K562 (cell line): ENCODE measurements around the gene TMEM126B. TPM values are rescaled to one million over a fixed set of nuclear protein-coding genes. Genes with fewer than 3 reads are reported as not detected.

Experiments
- ATAC-seq: fragments of 200-7000 bp; cut with Tn5 transposase; 3 replicates; pipeline ENCODE4 v1.9.1; 2020; ENCODE audit warnings: moderate library complexity
- BruUV-seq: library from RNA; stranded (reverse); fragments of 400-500 nt; replicated peaks from 2 replicates; lab custom pipeline; 2021; lab: Mats Ljungman, UMichigan
- CTCF ChIA-PET: fragments of 300-600 bp; formaldehyde crosslinking; extraction: SDS; loops from one replicate; lab custom pipeline; 2021; ENCODE audit warnings: low intra/inter-chr PET ratio; lab: Yijun Ruan, JAX
- POLR2A ChIA-PET: fragments of 300-600, 350-650 bp; sonication (Branson Sonifier 250); formaldehyde crosslinking; extraction: SDS; loops from one replicate; lab custom pipeline; 2021; ENCODE audit warnings: antibody characterized with exemption, inconsistent platforms; lab: Yijun Ruan, JAX
- DNase-seq, 4 experiments: peaks; one replicate each; pipeline versions ENCODE4 v3.0.0 to v3.0.0-alpha.2; 2011 to 2018; ENCODE audit warnings: low spot score in 3 of 4, mixed read lengths in 3 of 4; ENCODE audit errors: extremely low read depth in 1 of 4
- FAIRE-seq: peaks from 2 replicates; lab custom pipeline; 2011; peaks lifted over from hg19 to GRCh38; lab: Jason Lieb, UNC
- H2AFZ ChIP-seq: 2 replicates; pipeline ENCODE4 v1.6.0; 2011; ENCODE audit warnings: low read depth, low read length, control low read depth, inconsistent platforms
- H3K27ac ChIP-seq: fragments of 200-600 bp; 3 replicates; pipeline ENCODE4 v1.8.0; 2011; ENCODE audit warnings: low read depth, mild to moderate bottlenecking, control low read depth, inconsistent platforms, low read length, moderate library complexity, mixed read lengths; ENCODE audit errors: extremely low read depth
- H3K27me3 ChIP-seq, 2 experiments: fragments of 300-600 bp in 1 of 2; 2 replicates in 1 of 2; 3 replicates in 1 of 2; pipeline versions ENCODE4 v1.6.0 to v1.8.0; 2011; ENCODE audit warnings: inconsistent platforms in 2 of 2, low read length in 2 of 2, mild to moderate bottlenecking in 1 of 2, mixed read lengths in 1 of 2, moderate library complexity in 1 of 2; ENCODE audit not compliant: control insufficient read depth in 2 of 2, insufficient read depth in 2 of 2
- H3K36me3 ChIP-seq: fragments of 300-600 bp; 3 replicates; pipeline ENCODE4 v1.8.0; 2011; ENCODE audit warnings: mild to moderate bottlenecking, low read length, inconsistent platforms; ENCODE audit not compliant: control insufficient read depth, insufficient read depth
- H3K4me1 ChIP-seq, 2 experiments: fragments of 200-600 bp in 1 of 2; replicated peaks in 1 of 2; 2 replicates in 1 of 2; 3 replicates in 1 of 2; pipeline versions ENCODE4 v1.5.1 to v1.8.0; 2011; ENCODE audit warnings: inconsistent platforms in 2 of 2, low read length in 2 of 2, mild to moderate bottlenecking in 1 of 2, mixed read lengths in 1 of 2, moderate library complexity in 1 of 2; ENCODE audit not compliant: control insufficient read depth in 2 of 2, insufficient read depth in 2 of 2
- H3K4me2 ChIP-seq: 2 replicates; pipeline ENCODE4 v1.6.1; 2011; ENCODE audit warnings: low read length, control low read depth, inconsistent platforms, mixed read lengths; ENCODE audit not compliant: insufficient read depth
- H3K4me3 ChIP-seq: fragments of 200-600 bp; sonication (generic), shearing (Covaris generic); 2 replicates; pipeline ENCODE4 v1.5.1; 2016; ENCODE audit warnings: control low read depth, inconsistent platforms
- H3K79me2 ChIP-seq: fragments of 200-600 bp; 3 replicates; pipeline ENCODE4 v1.8.0; 2011; ENCODE audit warnings: low read length, inconsistent platforms; ENCODE audit not compliant: control insufficient read depth, insufficient read depth
- H3K9ac ChIP-seq, 2 experiments: 2 replicates each; pipeline versions ENCODE4 v1.6.0 to v1.6.1; 2011; ENCODE audit warnings: low read depth in 2 of 2, low read length in 2 of 2, control low read depth in 1 of 2, inconsistent platforms in 1 of 2, mild to moderate bottlenecking in 1 of 2, mixed read lengths in 1 of 2; ENCODE audit not compliant: insufficient read depth in 1 of 2
- H3K9me1 ChIP-seq: one replicate; pipeline ENCODE4 v1.6.0; 2011; ENCODE audit warnings: inconsistent platforms, mild to moderate bottlenecking, low read length, moderate library complexity; ENCODE audit not compliant: control insufficient read depth, insufficient read depth
- H3K9me3 ChIP-seq: replicated peaks from 2 replicates; pipeline ENCODE4 v1.5.1; 2011; ENCODE audit warnings: low read depth, low read length, inconsistent platforms; ENCODE audit not compliant: control insufficient read depth, insufficient read depth
- H4K20me1 ChIP-seq: replicated peaks from 2 replicates; pipeline ENCODE4 v1.6.1; 2011; ENCODE audit warnings: low read length, inconsistent platforms, mixed read lengths; ENCODE audit not compliant: control insufficient read depth, insufficient read depth
- CBX2 ChIP-seq: fragments of 200-600 bp; sonication (generic); IDR thresholded peaks from one replicate; pipeline ENCODE4 v1.6.1; 2012; ENCODE audit warnings: mild to moderate bottlenecking, low read length, inconsistent platforms; ENCODE audit not compliant: insufficient read depth, poor library complexity, severe bottlenecking
- TOE1 ChIP-seq, 2 experiments: fragments of 450-650 bp in 1 of 2; sonication (generic) in 1 of 2; formaldehyde crosslinking in 1 of 2; IDR thresholded peaks; 2 replicates each; pipeline versions ENCODE4 v1.7.1 to v1.8.0; 2016 to 2022; ENCODE audit warnings: borderline replicate concordance in 2 of 2, mild to moderate bottlenecking in 2 of 2, antibody characterized with exemption in 1 of 2, inconsistent platforms in 1 of 2, low read depth in 1 of 2, missing genetic modification reagents in 1 of 2, moderate library complexity in 1 of 2
- ZFP91 ChIP-seq: sonication (generic); formaldehyde crosslinking; IDR thresholded peaks from 2 replicates; pipeline ENCODE4 v1.8.0; 2022; ENCODE audit warnings: mild to moderate bottlenecking, missing genetic modification reagents
- ZNF239 ChIP-seq: fragments of 250-450 bp; sonication (Bioruptor Pico); IDR thresholded peaks from 2 replicates; pipeline ENCODE4 v1.4.0; 2020; ENCODE audit warnings: mild to moderate bottlenecking
- WGBS: fragments of 100-300 bp; shearing (Covaris generic); methylation state at CpG from one replicate; pipeline ENCODE4 v1.1.6; 2016; ENCODE audit warnings: low coverage, mixed read lengths; ENCODE audit not compliant: insufficient coverage; ENCODE audit errors: missing lambda C conversion rate; 5-methylcytosine and 5-hydroxymethylcytosine counted together
- in situ Hi-C: fragments of 300-500 bp; cut with MboI; formaldehyde crosslinking; loops from 4 replicates; pipeline ENCODE4 v1.15.0; 2018; ENCODE audit warnings: inconsistent platforms, mixed read lengths
- intact Hi-C: fragments of 100-400 bp; cut with micrococcal nuclease; formaldehyde crosslinking; loops from 2 replicates; pipeline ENCODE4 v1.14.2; 2022
- polyA plus RNA-seq, 8 experiments: library from polyadenylated mRNA; depleted of rRNA in 4 of 8; stranded (reverse) in 5 of 8; unstranded in 3 of 8; fragments of >200 nt; fragmentation: Nextera tagmentation in 2 of 8; fragmentation: Illumina TruSeq in 1 of 8; extraction: Ambion mirVana in 2 of 8; extraction: Trizol in 1 of 8; gene quantifications; 2 replicates each; pipeline versions ENCODE4 v1.2.1 to v1.2.3, GENCODE V29; 2011 to 2014; ENCODE audit warnings: inconsistent platforms in 1 of 8, missing spikeins in 1 of 8
- total RNA-seq, 7 experiments: library from RNA; depleted of rRNA in 6 of 7; stranded (reverse); fragments of >200 nt in 6 of 7; fragmentation: Illumina TruSeq in 2 of 7; extraction: Trizol in 2 of 7; gene quantifications; 2 replicates each; pipeline versions ENCODE4 v1.2.1 to v1.2.3, GENCODE V29; 2011 to 2021; ENCODE audit warnings: low replicate concordance in 1 of 7
- TF ChIP-seq, protein P1 (sequence below): fragments of 450-650 bp; IDR thresholded peaks from 2 replicates; pipeline ENCODE4 v1.6.1; 2018; ENCODE audit not compliant: partially characterized antibody

The TMEM126B gene
- total and polyA plus RNA-seq, 9 of the 15 experiments (the other 6 are each of a cell fraction or from before 2014, with no cell fraction given) = 85.5 to 226 (median 164) TPM

DNA sequence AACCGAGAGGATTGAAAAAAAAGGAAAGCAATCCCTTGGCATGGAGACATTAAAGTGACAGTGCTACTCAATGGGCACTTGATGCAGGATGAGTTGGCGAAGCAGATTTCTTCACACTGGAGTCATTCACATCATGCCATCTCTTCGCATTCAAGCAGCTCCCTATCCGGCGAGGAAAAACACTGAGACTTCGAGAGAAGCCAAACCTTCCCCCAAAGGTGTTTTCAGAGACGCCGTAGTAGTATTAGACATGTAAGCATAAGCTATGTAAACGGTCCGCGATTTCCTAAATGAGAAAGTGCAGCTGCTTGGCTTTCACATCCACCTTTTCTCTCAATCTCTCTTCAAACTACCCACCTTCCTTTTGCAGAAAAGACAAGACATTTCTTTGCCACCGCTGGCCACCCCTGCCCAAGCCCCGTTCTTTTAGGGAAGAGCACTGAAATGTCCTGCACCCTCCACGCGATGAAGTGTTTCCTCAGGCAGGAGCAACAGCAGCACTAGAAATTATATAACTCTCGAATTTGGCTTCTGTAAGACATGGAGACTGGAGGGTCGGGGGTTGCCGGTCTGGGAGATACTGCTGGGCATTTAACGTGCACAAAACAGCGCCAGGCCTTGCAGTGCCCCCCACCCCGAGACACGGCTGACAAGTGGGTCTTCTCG, 928 bp upstream of the TMEM126B start, which contains the start of gene DLG2:
TSS of gene DLG2 (minus strand) at position 13 of the 666 bp plus-strand sequence.
- Histone ChIP-seq H3K4me2 (peak within 1 kb of the TSS; percentile 95), H3K9me3 (no peaks in the 10 kb centered on the region), H3K27me3 (no peaks in the 10 kb centered on the region), H3K9me1 (no peaks in the 10 kb centered on the region), H3K4me1 (peaks cover 5 to 6% of the 10 kb centered on the region in 2 experiments; a peak in 3 of 5 replicates), H2AFZ (peak within 1 kb of the TSS; percentile 98), H3K9ac (peak within 1 kb of the TSS; percentile 62 to 89), H3K4me3 (peak within 1 kb of the TSS; percentile 70), H4K20me1 (no peaks in the 10 kb centered on the region), H3K36me3 (peaks cover 27% of the 10 kb centered on the region), H3K27ac (peak within 1 kb of the TSS; percentile 47; the same call in 2 of the 3 replicates), H3K79me2 (peaks cover 45% of the 10 kb centered on the region)
- ATAC-seq = peak; percentile 6
- no peak for FAIRE-seq
- TSS peak; percentile 88 for BruUV-seq
- ChIA-PET CTCF (no interaction called here), POLR2A (interaction anchor here (0.8 to 3.6 kb wide), 8 partner anchors 8 to 59 kb away, joined by 3 to 26 read pairs (median 6); partner anchors contain the start of gene TMEM126A)
- intact Hi-C loops (no loop called here), in situ Hi-C loops (no loop called here)
- TF ChIP-seq ZFP91 (CRISPR knock-in tag) = 0 out of 2 replicates have a peak, but pooled peaks have one; percentile 21
- TF ChIP-seq, protein P1, sequence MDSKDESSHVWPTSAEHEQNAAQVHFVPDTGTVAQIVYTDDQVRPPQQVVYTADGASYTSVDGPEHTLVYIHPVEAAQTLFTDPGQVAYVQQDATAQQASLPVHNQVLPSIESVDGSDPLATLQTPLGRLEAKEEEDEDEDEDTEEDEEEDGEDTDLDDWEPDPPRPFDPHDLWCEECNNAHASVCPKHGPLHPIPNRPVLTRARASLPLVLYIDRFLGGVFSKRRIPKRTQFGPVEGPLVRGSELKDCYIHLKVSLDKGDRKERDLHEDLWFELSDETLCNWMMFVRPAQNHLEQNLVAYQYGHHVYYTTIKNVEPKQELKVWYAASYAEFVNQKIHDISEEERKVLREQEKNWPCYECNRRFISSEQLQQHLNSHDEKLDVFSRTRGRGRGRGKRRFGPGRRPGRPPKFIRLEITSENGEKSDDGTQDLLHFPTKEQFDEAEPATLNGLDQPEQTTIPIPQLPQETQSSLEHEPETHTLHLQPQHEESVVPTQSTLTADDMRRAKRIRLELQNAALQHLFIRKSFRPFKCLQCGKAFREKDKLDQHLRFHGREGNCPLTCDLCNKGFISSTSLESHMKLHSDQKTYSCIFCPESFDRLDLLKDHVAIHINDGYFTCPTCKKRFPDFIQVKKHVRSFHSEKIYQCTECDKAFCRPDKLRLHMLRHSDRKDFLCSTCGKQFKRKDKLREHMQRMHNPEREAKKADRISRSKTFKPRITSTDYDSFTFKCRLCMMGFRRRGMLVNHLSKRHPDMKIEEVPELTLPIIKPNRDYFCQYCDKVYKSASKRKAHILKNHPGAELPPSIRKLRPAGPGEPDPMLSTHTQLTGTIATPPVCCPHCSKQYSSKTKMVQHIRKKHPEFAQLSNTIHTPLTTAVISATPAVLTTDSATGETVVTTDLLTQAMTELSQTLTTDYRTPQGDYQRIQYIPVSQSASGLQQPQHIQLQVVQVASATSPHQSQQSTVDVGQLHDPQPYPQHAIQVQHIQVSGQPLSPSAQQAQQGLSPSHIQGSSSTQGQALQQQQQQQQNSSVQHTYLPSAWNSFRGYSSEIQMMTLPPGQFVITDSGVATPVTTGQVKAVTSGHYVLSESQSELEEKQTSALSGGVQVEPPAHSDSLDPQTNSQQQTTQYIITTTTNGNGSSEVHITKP = peak; percentile 22
- TF ChIP-seq ZNF239 = peak; percentile 91
- TF ChIP-seq CBX2 = no peak
- TF ChIP-seq TOE1 (IDR thresholded peaks at IDR 0.05; ENCODE audit: borderline replicate concordance) = no peak
- 0 out of 2 replicates have a peak, but pooled peaks have one; percentile 56 for TF ChIP-seq TOE1 (CRISPR knock-in tag; IDR thresholded peaks at IDR 0.05; ENCODE audit: borderline replicate concordance, low read depth)
- WGBS = 11% methylated on average over 19 of the region's 23 CpGs
- peak in 1 of 4 experiments; percentile 17 for DNase-seq
